ENCODE data around the gene RPL22.

The RPL22 gene

DNA sequence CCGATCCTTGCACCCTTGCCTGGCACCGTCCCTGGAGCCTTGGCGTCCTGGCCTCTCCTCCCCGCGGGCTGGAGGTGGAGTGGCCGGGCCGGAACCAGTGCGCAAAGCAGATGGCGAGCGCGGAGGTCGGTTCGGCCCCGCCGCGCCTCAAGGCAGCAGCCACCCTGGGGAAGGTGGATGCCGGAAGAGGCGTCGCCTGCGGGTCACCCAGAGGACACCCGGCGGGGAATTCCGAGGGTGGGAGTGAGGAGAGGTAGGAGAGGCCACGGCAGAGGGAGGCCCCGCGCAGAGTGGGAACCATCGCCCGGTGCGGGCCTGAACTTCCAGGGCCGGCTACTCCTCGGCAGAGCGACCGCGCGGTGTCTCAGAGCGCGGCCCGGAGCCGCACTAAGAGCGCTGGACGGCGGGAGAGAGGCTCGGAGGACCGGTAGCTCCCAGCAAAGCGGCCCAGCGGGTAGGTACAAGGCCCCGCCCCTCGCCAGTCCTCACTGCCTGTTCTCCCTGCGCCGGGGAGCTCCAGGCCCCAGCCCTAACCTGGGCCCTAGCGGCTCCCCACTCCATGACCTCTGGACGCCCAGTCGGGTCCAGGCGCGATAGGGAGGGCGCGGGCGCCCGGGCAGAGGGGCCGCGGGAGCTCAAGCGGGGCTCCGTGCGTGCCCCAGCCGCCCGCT is 6.6 kb upstream of the RPL22 start, which contains the start of gene RNF207:
Gene RNF207 (plus strand): TSS at position 271 of the 671 bp plus-strand sequence. CDS start 417 bp downstream, outside the sequence.
- DNase-seq (ENCODE audit: low read depth in 2 of 2, low spot score in 1 of 2): peak in 1 of 2 donors; percentile 38

- no peak for DNase-seq (ENCODE audit: low read depth in 2 of 2, low spot score in 1 of 2)
Measured at GRCh38 chr1:6202256-6202655, 2.9 kb upstream of the RPL22 start.

DNA sequence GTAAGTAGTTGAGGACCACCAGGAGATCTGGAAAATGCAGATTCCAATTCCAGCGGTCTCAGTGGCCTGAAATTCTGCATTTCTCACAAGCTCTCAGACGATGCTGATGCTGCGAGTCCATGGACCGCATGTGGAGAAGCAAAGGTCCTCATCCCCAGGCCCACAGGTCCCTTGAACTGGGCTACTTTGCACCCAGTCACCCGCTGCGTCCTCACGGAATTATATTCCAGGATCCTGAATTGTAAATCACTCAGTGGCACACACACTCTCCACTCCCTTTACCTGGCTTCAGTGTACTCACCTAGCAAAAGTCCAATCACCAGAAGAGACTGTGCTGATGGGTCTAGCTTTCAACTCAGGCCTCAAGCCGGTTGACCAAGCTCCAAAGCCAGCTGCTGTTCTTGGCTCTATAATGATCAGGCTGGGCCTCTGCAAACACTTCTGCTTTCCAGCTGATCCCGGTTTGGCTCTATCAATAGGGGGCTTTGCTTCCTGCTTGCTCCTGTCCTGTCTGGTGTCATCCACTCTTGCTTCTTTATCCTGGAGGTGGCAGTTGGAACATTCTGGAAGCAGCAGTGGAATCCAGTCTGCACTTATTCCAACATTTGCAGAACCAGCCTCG is 904 bp upstream of the RPL22 start:
- no peak for DNase-seq (ENCODE audit: low read depth in 2 of 2, low spot score in 1 of 2)

- DNase-seq (ENCODE audit: low read depth in 2 of 2, low spot score in 1 of 2): peak in 1 of 2 donors; percentile 4
Measured at GRCh38 chr1:6198646-6199297, 623 bp downstream of the RPL22 start.

DNA sequence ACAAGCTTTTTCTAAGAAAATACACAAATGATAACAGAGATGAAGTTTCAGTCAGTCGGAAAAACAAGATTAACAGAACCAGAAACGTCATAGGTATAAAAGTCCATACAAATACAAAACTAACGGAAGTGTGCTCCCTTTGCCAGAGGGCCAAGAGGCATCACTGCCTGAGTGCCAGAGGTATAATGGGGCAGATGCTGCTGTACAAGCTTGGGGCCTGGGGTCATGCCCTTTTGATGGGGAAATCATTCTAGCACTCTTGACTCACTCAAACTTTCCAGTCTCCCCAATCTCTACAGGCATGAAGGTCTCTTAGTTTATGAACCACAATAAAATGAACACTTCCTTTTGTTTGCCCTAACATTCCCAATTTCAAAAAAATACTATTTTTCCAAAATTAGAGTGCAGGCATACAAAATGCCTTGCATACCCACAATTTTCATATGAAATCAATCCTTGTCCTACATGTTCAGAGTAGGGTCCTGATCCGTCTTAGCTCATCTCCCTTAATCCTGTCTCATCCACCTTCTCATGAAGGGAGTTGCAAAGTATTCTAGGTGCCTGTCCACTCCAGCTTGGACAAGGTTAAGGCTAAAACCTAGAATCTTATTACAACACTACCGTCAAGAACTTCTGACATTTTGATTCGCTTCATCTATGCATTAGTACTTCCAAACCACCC is 1.5 kb downstream of the RPL22 start:
- DNase-seq (ENCODE audit: low read depth in 2 of 2, low spot score in 1 of 2): no peak

DNA sequence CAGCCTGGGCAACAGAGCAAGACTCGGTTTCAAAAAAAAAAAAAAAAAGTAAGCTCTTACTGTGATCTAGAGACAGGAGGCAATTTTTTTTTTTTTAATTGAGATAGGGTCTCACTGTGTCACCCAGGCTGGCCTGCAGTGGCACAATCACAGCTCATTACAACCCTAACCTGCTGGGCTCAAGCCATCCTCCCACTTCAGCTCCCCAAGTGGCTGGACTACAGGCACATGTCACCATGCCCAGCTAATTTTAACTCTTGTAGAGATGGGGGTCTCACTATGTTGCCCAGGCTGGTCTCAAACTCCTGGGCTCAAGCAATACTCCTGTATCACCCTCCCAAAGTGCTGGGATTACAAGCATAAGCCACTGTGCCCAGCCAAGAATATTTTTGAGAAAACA is 7.4 kb downstream of the RPL22 start:
- no peak for DNase-seq (ENCODE audit: low read depth in 2 of 2, low spot score in 1 of 2)

- no peak for DNase-seq (ENCODE audit: low read depth in 2 of 2, low spot score in 1 of 2)
Measured at GRCh38 chr1:6188466-6188865, 10.9 kb downstream of the RPL22 start.

GRCh38 chr1:6185635-6186382 is 13.6 kb downstream of the RPL22 start:
- DNase-seq (ENCODE audit: low read depth in 2 of 2, low spot score in 1 of 2): no peak

DNA sequence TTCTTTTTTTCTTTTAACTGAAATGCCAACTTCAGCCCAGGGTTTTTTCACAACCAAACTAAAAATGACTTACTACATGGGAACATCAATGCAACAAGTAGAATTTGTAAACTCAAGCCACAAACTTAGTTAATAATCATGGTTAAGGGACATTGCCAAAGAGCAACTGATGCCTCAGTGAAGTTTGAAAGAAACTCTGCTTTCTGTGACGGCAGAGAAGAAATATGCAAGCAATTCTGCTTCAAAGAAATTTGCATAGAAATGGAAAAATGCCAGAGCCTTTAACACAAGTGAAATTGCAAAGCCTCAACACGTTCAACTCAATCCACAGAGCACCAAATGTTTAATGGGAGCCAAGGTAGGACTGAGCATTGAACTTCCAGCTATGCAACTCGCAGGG is 14.2 kb downstream of the RPL22 start:
- DNase-seq (ENCODE audit: low read depth in 2 of 2, low spot score in 1 of 2): no peak

GRCh38 chr1:6184083-6184783 is 15.2 kb downstream of the RPL22 start:
- no peak for DNase-seq (ENCODE audit: low read depth in 2 of 2, low spot score in 1 of 2)

GRCh38 chr1:6183520-6183989 is 15.8 kb downstream of the RPL22 start:
- no peak for DNase-seq (ENCODE audit: low read depth in 2 of 2, low spot score in 1 of 2)

DNA sequence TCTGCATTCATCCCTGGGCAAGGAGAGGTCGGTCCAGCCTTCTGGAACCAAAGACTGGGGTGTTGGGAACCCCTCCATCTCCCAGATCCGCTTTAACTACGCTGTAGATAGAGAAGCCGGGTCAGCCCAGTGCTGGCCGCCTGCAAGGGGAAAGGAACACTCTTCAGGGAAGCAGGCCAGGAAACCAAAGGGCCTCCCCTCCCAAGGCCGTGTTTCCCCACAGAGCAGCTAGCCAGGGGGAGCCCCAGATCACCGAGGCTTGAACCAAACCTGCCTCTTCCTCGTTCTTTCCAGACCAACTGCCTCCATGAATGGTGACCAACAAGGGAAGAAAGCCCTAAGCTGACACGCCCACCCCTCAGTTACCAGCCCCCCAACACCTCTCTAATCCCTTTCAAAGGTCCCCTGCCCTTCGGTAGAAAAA is 18.0 kb downstream of the RPL22 start:
- DNase-seq (ENCODE audit: low read depth in 2 of 2, low spot score in 1 of 2): no peak

DNA sequence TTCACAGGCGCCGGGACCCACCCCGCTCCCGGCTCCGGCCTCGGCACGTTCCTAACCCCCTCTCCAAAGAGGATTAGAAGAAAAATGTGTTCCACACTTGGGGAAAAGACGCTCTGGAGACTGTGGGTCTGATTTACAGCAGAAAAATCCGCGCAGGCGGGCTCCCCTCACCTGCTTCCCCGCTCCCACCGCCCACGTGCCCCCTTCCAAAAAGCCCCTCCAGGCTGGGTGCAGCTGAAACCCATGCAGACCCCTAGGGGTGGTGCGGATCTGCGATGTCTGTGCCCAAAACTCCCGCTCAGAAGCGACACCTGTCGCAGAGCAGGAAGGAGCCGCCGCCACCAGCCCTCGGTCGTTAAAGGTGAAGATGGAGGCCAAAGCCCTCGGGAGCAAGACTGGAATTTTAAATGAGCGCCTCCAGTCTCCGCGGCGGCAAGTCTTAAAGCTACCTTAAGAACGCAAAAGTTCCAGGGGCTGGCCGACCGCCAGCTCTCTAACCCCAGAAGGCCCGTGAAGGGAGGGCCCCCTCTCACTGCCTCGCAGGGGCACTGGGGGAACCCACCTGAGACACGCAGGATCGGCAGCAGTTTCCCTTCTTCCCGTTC is 18.6 kb downstream of the RPL22 start:
- DNase-seq (ENCODE audit: low read depth in 2 of 2, low spot score in 1 of 2): no peak

DNA sequence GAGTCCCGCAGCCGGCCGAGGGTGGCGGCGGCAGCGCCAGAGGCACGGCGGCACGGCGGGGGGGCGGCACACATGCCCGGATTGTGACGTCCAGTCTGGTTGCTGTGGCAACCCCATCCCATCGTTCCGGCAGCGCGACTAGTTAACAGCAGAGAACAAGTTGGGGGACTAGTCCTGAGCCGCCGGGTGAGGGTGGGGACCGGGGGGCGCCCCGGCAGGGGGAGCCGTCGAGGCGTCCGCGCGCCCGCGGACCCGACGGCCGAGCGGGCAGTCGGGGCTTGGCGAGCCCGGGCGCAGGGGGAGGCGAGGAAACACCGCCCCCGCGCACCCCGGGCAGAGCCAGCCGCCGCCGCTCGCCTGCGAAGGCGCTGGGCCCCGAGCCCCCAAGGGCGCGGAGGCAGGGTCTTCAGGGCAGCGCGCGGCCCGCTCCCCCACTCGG is 19.1 kb downstream of the RPL22 start, which contains the start of gene CHD5:
Gene CHD5 (minus strand): TSS at position 54 of the 439 bp plus-strand sequence. CDS start 298 bp downstream, outside the sequence.
- no peak for DNase-seq (ENCODE audit: low read depth in 2 of 2, low spot score in 1 of 2)

DNA sequence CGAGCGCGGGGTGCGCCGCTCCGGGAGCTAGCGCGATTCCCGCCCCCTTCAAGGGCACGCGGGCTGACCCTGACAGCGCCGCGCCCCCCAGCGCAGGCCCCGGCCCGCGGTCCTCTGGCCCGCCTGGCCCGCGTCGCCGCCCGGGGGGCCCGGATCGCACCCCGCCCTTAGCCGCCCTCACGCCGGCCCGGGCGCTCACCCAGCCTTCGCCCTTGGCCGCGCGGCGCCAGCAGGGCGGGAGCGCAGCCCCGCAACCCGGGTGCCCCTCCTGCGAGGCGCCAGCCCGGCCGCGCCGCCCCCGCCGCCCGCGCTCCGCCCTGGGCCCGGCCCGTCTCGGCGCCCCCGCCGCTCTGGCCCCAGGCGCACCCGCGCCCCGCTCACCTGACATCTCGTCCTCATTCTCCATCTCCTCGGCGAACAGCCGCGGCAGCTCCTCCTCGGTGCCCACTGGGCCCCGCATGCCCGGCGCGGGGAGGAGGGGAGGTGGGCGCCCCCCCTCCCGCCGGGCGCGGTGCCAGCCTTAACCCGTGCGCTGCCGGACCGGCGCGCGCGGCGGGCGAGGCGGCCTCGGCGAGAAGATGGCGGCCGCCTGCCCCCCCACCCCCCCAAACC is 19.7 kb downstream of the RPL22 start:
- DNase-seq (ENCODE audit: low read depth in 2 of 2, low spot score in 1 of 2): no peak

GRCh38 chr1:6178751-6179563 is 20.4 kb downstream of the RPL22 start:
- no peak for DNase-seq (ENCODE audit: low read depth in 2 of 2, low spot score in 1 of 2)

GRCh38 chr1:6177681-6178380 is 21.6 kb downstream of the RPL22 start:
- no peak for DNase-seq (ENCODE audit: low read depth in 2 of 2, low spot score in 1 of 2)

DNA sequence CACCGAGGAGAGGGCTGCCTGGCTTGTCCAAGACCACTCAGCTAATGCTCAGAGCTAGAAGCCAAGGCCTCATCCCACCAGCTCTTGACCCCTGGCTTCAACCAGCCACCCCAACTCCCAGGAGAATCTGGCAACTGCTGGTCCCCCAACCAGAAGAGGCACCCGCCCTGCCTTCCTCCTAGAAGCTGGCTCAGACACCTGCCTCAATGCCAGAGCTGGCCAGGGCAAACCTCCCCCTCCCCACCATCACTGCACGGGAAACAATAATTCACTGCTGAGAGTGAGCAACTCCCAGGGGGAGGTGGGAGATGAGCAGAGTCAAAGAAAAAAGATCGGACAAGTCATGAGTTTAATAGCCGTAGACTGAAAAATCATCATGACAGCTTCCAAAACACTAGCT is 22.6 kb downstream of the RPL22 start:
- no peak for DNase-seq (ENCODE audit: low read depth in 2 of 2, low spot score in 1 of 2)
